ENCODE data around the gene KRT75.

KRT75 gene

GRCh38 chr12:52402377-52402776, 31.8 kb downstream of the KRT75 start:
- no peak overlapping the region for H3K4me3 ChIP-seq (ENCODE audit: severe bottlenecking)
- no peak for TF ChIP-seq CTCF (IDR thresholded peaks at IDR 0.05; ENCODE audit: poor library complexity, severe bottlenecking)
- no peaks in the 10 kb centered on the region for H3K36me3 ChIP-seq (ENCODE audit: low read depth)
- no peak overlapping the region for H3K27ac ChIP-seq (ENCODE audit: poor library complexity, severe bottlenecking)
- H3K4me1 ChIP-seq (ENCODE audit: insufficient read depth, poor library complexity, severe bottlenecking): no peaks in the 10 kb centered on the region
- no peak for DNase-seq (ENCODE audit: low spot score)
- no peaks in the 10 kb centered on the region for H3K27me3 ChIP-seq (ENCODE audit: insufficient read depth, poor library complexity, severe bottlenecking)
- no peak for ATAC-seq (ENCODE audit: low read depth)
- no peaks in the 10 kb centered on the region for H3K9me3 ChIP-seq (ENCODE audit: severe bottlenecking)

- Histone ChIP-seq H3K27ac (ENCODE audit: poor library complexity, severe bottlenecking) (no peak overlapping the region), H3K36me3 (ENCODE audit: low read depth) (no peaks in the 10 kb centered on the region), H3K27me3 (ENCODE audit: insufficient read depth, poor library complexity, severe bottlenecking) (no peaks in the 10 kb centered on the region), H3K9me3 (ENCODE audit: severe bottlenecking) (no peaks in the 10 kb centered on the region), H3K4me3 (ENCODE audit: severe bottlenecking) (no peak overlapping the region), H3K4me1 (ENCODE audit: insufficient read depth, poor library complexity, severe bottlenecking) (no peaks in the 10 kb centered on the region)
- TF ChIP-seq CTCF (IDR thresholded peaks at IDR 0.05; ENCODE audit: poor library complexity, severe bottlenecking): no peak
- no peak for DNase-seq (ENCODE audit: low spot score)
- ATAC-seq (ENCODE audit: low read depth): no peak
Observed at GRCh38 chr12:52401926-52402325, 32.2 kb downstream of the KRT75 start.

- no peak overlapping the region for H3K27ac ChIP-seq (ENCODE audit: poor library complexity, severe bottlenecking)
- no peaks in the 10 kb centered on the region for H3K36me3 ChIP-seq (ENCODE audit: low read depth)
- TF ChIP-seq CTCF (IDR thresholded peaks at IDR 0.05; ENCODE audit: poor library complexity, severe bottlenecking): no peak
- no peak for DNase-seq (ENCODE audit: low spot score)
- no peaks in the 10 kb centered on the region for H3K4me1 ChIP-seq (ENCODE audit: insufficient read depth, poor library complexity, severe bottlenecking)
- no peaks in the 10 kb centered on the region for H3K27me3 ChIP-seq (ENCODE audit: insufficient read depth, poor library complexity, severe bottlenecking)
- H3K4me3 ChIP-seq (ENCODE audit: severe bottlenecking): no peak overlapping the region
- no peaks in the 10 kb centered on the region for H3K9me3 ChIP-seq (ENCODE audit: severe bottlenecking)
- ATAC-seq (ENCODE audit: low read depth): no peak
Observed at GRCh38 chr12:52401526-52401925, 32.6 kb downstream of the KRT75 start.

GRCh38 chr12:52400906-52401305, 33.3 kb downstream of the KRT75 start:
- Histone ChIP-seq H3K4me1 (ENCODE audit: insufficient read depth, poor library complexity, severe bottlenecking) (no peaks in the 10 kb centered on the region), H3K27me3 (ENCODE audit: insufficient read depth, poor library complexity, severe bottlenecking) (no peaks in the 10 kb centered on the region), H3K4me3 (ENCODE audit: severe bottlenecking) (no peak overlapping the region), H3K9me3 (ENCODE audit: severe bottlenecking) (no peaks in the 10 kb centered on the region), H3K36me3 (ENCODE audit: low read depth) (no peaks in the 10 kb centered on the region), H3K27ac (ENCODE audit: poor library complexity, severe bottlenecking) (no peak overlapping the region)
- no peak for TF ChIP-seq CTCF (IDR thresholded peaks at IDR 0.05; ENCODE audit: poor library complexity, severe bottlenecking)
- ATAC-seq (ENCODE audit: low read depth) (no peak), DNase-seq (ENCODE audit: low spot score) (no peak)

- Histone ChIP-seq H3K4me1 (ENCODE audit: insufficient read depth, poor library complexity, severe bottlenecking) (no peaks in the 10 kb centered on the region), H3K27me3 (ENCODE audit: insufficient read depth, poor library complexity, severe bottlenecking) (no peaks in the 10 kb centered on the region), H3K36me3 (ENCODE audit: low read depth) (no peaks in the 10 kb centered on the region), H3K27ac (ENCODE audit: poor library complexity, severe bottlenecking) (no peak overlapping the region), H3K9me3 (ENCODE audit: severe bottlenecking) (no peaks in the 10 kb centered on the region), H3K4me3 (ENCODE audit: severe bottlenecking) (no peak overlapping the region)
- no peak for ATAC-seq (ENCODE audit: low read depth)
- no peak for TF ChIP-seq CTCF (IDR thresholded peaks at IDR 0.05; ENCODE audit: poor library complexity, severe bottlenecking)
- no peak for DNase-seq (ENCODE audit: low spot score)
Observed at GRCh38 chr12:52399756-52400155, 34.4 kb downstream of the KRT75 start.
